Activated T-helper 1 cell treated with anti-CD3 and anti-CD28 coated beads, Interleukin-2, amount 50 U/mL, for 16 hours (primary cell): Measurements from ENCODE around the gene ADRB2.
"Not testable (repeated sequence)": the region's sequence is repeated elsewhere in the genome, so short reads cannot be mapped to it uniquely, and the experiment has no call there.

Experiments
- DNase-seq, 2 donors: peaks; one replicate each; pipeline ENCODE4 v3.0.0-alpha.2; 2020; ENCODE audit warnings: low read depth in 1 of 2, low spot score in 1 of 2

The ADRB2 gene

DNA sequence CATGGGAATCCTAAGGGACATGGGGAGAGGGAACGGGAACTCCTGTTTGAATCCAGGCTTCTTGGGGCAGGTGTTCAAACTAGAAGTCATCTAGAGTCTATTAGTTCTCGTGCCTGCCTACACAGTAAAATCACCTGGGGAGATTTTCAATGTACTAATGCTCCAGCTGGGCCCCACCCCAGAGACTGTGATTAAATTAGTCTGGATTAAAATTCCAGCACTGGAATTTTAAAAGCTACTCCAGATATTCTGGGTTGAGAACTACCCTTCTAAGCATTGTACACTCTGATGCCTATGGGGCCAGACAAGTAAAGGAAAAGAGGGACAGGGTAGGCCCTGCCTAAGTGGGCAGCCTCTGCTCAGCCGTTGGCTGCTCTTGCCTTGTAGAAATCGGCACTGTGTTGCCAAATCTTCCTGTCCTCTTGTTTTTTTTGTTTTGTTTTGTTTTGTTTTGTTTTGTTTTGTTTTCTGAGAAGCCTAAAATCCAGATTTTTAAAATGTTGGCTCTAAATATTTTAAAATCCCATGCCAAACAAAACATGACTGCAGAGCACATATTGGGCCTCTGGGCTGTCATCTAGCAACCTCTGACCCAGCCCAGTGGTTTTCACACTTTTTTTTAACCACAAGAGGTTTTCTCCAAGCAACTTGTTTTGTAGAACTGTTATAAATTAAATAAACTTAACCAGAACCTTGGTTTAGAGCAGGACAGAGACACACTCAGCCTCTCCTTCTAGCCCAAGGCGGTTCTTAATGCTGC, 29.0 kb downstream of the ADRB2 start:
- no peak for DNase-seq

- no peak for DNase-seq
Measured at GRCh38 chr5:148856009-148856367, 29.6 kb downstream of the ADRB2 start.

DNA sequence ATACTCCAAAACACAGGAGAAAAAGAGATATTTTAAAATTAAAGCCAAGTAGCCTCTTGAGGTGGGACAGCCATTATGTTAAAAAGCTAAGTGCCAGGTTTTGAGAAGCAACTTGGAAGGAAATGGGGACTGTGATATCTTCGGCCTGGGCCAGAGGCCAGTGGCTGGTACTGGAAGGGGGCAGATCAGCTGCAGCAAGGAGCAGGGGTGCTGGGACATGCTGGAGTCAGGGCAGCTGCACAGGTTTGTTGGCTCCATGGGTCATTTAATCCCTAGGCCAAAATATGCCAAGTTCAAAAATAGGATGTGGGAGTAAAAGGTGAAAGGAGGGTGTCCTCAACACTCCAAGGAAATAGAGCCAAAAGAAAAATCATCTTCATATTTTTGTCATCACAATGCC, 30.0 kb downstream of the ADRB2 start:
- DNase-seq = no peak

DNA sequence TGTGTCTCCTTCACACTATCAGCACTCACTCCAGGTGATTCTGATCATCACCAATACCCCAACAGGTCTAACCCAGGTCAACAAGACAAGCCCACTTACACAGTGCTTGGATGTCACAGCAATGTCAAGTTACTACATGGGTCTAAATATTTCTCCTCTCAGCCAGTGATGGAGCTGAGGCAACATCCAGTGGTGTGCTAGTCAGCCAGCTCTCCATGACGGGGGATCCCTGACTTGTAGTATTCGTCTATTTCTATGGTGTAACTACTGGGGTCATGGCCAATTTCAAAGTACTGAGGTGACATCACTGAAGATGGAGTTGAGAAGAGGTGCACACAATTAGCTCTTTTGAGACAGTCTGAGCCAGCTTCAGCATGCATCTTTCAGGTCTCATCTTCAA, 31.1 kb downstream of the ADRB2 start:
- no peak for DNase-seq

DNA sequence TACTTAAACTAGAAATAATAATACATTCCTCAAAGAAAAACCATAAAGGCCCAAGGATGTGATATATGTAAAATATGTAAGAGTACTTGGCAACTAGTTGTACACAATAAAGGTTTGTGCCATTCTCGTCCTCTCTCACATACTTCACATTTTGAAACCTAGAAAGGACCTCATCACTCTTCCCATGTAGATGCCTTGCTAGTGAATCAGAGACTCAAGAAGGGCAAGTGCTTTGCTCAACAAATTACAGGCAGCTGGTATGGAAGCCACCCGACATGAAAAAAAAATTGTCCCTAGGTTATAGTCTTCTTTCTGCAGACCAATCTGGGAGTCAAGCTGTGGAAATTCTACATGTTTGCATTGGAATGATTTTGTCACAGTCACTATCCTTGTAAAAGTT, 31.7 kb downstream of the ADRB2 start:
- no peak for DNase-seq

DNA sequence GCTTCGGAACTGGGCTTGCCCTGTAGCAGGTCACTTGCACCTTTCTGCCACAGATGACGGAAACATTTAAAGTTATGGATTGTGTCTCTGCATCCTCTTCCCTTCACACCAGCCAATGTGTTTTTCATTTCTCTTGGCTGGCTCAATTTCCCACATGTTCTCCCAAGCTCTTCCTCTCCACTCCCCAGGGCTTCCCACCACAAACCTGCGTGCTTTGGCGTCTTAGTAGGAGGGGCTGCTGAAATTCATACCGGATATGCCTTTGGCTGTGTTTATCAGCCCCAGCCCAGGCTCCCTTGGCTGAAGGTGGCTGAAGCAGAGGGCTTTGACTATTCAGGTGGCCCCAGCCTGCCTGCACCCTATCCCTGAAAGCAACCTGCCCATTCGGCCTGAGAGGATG, 32.1 kb downstream of the ADRB2 start:
- no peak for DNase-seq

DNA sequence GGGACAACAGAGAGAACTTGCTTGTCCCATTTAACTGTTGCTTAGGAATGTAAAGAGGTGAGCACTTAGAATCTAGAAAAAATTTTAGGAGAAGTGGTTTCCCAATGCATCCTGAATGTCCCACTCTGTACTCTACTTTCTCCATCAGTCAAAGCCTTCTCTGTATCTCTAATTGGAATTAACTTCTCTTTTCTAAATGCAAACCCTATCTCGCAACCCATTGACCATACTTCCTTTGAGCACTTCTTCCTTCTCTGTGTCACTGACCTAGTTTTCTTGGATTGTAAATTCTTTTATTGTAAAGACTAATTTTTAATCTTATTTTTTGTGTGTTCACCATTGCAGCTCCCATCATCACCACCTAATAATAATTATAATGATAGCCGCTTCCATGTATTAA, 33.3 kb downstream of the ADRB2 start:
- no peak for DNase-seq

DNA sequence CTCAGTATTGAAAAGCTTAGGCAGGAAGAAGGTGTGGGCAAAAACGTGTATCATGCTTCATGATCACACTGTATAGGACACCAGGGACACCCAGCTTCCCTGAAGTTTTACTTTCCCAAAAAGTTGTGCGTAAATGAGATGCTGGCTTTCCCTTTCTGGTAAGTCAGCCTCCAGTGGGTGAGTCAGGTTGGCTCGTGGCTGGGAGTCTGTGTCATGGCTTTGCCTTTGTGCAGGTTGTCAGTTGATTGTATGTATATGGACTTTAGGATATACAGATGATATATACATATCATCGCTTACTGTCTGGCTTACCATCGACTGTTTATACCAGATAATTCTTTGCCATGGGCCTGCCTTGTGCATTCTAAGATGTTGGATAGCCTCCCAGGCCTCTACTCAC, 34.2 kb downstream of the ADRB2 start:
- no peak for DNase-seq

DNA sequence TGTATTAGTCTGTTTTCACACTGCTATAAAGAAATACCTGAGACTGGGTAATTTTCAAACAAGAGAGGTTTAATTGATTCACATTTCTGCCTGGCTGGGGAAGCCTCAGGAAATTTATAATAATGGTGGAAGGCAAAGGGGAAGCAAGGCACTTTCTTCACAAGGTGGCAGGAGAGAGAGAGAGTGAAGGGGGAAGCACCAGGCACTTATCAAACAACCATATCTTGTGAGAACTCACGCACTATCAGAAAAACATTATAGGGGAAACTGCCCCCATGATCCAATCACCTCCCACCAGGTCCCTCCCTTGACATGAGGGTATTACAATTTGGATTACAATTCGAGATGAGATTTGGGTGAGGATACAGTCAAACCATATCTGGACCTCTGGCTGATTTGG, 34.7 kb downstream of the ADRB2 start:
- DNase-seq = no peak

- DNase-seq = no peak
Measured at GRCh38 chr5:148861696-148862095, 35.3 kb downstream of the ADRB2 start.

- no peak for DNase-seq
Measured at GRCh38 chr5:148864113-148864841, 37.9 kb downstream of the ADRB2 start.

- DNase-seq = no peak
Measured at GRCh38 chr5:148866024-148866423, 39.6 kb downstream of the ADRB2 start.

- DNase-seq = no peak
Measured at GRCh38 chr5:148873120-148873519, 46.7 kb downstream of the ADRB2 start.

DNA sequence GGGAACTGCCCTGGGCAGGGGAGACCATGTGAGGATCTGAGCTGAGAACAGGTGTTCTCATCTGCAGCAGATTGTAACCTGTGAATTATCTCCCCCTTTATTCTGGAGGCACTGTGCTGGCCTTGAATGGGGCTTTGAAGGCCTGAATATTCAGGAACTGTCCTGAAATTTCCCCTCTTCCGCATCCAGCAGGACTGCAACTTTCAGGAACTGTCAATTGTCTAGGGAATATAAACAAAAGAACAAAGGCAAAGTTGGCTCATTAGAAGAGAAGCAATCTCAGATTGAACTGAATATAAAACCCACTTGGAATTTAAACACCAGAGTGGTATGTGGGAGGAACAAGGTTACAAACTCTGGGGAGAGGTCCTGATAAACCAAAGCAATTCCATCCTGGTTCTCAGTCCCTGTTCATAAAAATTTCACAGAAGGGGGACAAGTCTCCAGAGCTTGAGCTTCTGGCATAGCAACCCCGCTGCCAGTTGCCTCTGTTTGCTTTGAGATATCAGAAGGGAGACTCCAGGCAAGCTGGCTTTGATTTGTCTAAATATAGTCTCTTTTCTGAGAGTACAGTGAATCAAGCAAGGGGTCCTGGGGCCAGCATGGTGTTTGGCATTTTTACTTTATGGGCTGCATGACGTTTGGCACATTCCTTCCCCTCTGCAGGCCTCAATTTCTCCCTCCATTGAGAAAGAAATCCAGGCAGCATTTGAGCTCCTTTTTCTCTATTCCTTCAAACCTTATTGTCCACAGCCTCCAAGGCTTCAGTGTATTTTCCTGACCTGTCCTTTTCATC, 47.5 kb downstream of the ADRB2 start:
- DNase-seq = no peak

- DNase-seq = no peak
Measured at GRCh38 chr5:148875205-148875875, 48.9 kb downstream of the ADRB2 start.

DNA sequence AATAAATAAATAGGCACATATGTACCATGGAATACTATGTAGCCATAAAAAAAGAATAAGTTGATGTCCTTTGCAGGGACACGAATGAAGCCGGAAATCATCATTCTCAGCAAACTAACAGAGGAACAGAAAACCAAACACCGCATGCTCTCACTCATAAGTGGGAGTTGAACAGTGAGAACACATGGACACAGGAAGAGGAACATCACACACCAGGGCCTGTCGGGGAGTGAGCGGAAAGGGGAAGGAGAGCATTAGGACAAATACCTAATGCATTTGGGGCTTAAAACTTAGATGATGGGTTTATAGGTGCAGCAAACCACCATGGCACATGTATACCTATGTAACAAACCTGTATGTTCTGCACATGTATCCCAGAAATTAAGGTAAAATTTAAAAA, 51.0 kb downstream of the ADRB2 start:
- not testable (repeated sequence) for DNase-seq
